CD14-positive monocyte (primary cell): Measurements from ENCODE around the gene ARHGEF33. TPM values are rescaled to one million over a fixed set of nuclear protein-coding genes. Genes with fewer than 3 reads are reported as not detected.

Experiments
- DNase-seq, 3 donors: peaks; one replicate each; pipeline ENCODE4 v3.0.0-alpha.2; 2011 to 2022
- H2AFZ ChIP-seq: 2 replicates; pipeline ENCODE4 v1.6.0; 2012; ENCODE audit warnings: mild to moderate bottlenecking, low read depth, low read length, inconsistent platforms; ENCODE audit not compliant: insufficient read depth, poor library complexity, severe bottlenecking
- H3K27ac ChIP-seq, 2 donors: 1 replicate in 1 of 2; 2 replicates in 1 of 2; pipeline ENCODE4 v1.5.1; 2012 to 2013; ENCODE audit warnings: low read length in 2 of 2, control low read depth in 1 of 2, inconsistent platforms in 1 of 2, low read depth in 1 of 2, mild to moderate bottlenecking in 1 of 2
- H3K27me3 ChIP-seq, 2 donors: one replicate each; pipeline versions ENCODE4 v1.6.0 to v1.6.1; 2011 to 2013; ENCODE audit warnings: low read length in 2 of 2; ENCODE audit not compliant: control insufficient read depth in 2 of 2, insufficient read depth in 2 of 2
- H3K36me3 ChIP-seq, 2 donors: replicated peaks in 1 of 2; 1 replicate in 1 of 2; 2 replicates in 1 of 2; pipeline versions ENCODE4 v1.5.1 to v1.6.1; 2012 to 2013; ENCODE audit warnings: low read length in 2 of 2, control low read depth in 1 of 2, inconsistent platforms in 1 of 2, mild to moderate bottlenecking in 1 of 2; ENCODE audit not compliant: insufficient read depth in 2 of 2, control insufficient read depth in 1 of 2
- H3K4me1 ChIP-seq, 2 donors: 1 replicate in 1 of 2; 2 replicates in 1 of 2; pipeline versions ENCODE4 v1.5.1 to v1.6.1; 2012 to 2013; ENCODE audit warnings: low read length in 2 of 2, control low read depth in 1 of 2, inconsistent platforms in 1 of 2, mild to moderate bottlenecking in 1 of 2, moderate library complexity in 1 of 2; ENCODE audit not compliant: insufficient read depth in 2 of 2, control insufficient read depth in 1 of 2
- H3K4me2 ChIP-seq: replicated peaks from 2 replicates; pipeline ENCODE3; 2012; ENCODE audit warnings: low read length, moderate library complexity, mild to moderate bottlenecking; ENCODE audit not compliant: poor library complexity, severe bottlenecking; ENCODE audit errors: extremely low read depth
- H3K4me3 ChIP-seq, 3 experiments: fragments of 200-600 bp in 1 of 3; sonication (generic) in 1 of 3; replicated peaks in 1 of 3; 1 replicate in 2 of 3; 2 replicates in 1 of 3; pipeline ENCODE4 v1.5.1; 2011 to 2013; ENCODE audit warnings: low read length in 3 of 3, mild to moderate bottlenecking in 3 of 3, control low read depth in 2 of 3, low read depth in 2 of 3, inconsistent platforms in 1 of 3, moderate library complexity in 1 of 3
- H3K79me2 ChIP-seq: 2 replicates; pipeline ENCODE4 v1.6.0; 2012; ENCODE audit warnings: mild to moderate bottlenecking, control low read depth, inconsistent platforms, low read length, moderate library complexity; ENCODE audit not compliant: insufficient read depth
- H3K9ac ChIP-seq: 2 replicates; pipeline ENCODE4 v1.6.0; 2017; ENCODE audit warnings: low read length, mild to moderate bottlenecking; ENCODE audit not compliant: insufficient read depth, poor library complexity, severe bottlenecking
- H3K9me3 ChIP-seq, 2 donors: replicated peaks in 1 of 2; 1 replicate in 1 of 2; 2 replicates in 1 of 2; pipeline versions ENCODE4 v1.5.1 to v1.6.1; 2012 to 2013; ENCODE audit warnings: low read length in 2 of 2, control low read depth in 1 of 2; ENCODE audit not compliant: control insufficient read depth in 1 of 2, insufficient read depth in 1 of 2
- H4K20me1 ChIP-seq: 2 replicates; pipeline ENCODE4 v1.6.0; 2012; ENCODE audit warnings: mild to moderate bottlenecking, low read length, control low read depth, moderate library complexity; ENCODE audit not compliant: insufficient read depth
- H3K27ac Mint-ChIP-seq, 7 donors: one replicate each; pipeline ENCODE4 v1.8.0; 2020; ENCODE audit warnings: mild to moderate bottlenecking in 7 of 7, mixed read lengths in 7 of 7, moderate library complexity in 6 of 7, inconsistent platforms in 2 of 7
- H3K27me3 Mint-ChIP-seq, 3 donors: one replicate each; pipeline ENCODE4 v1.8.0; 2021 to 2022; ENCODE audit warnings: low read depth in 3 of 3, mild to moderate bottlenecking in 3 of 3, mixed read lengths in 3 of 3, moderate library complexity in 3 of 3, inconsistent platforms in 1 of 3
- H3K36me3 Mint-ChIP-seq, 2 donors: one replicate each; pipeline ENCODE4 v1.8.0; 2020; ENCODE audit warnings: mixed read lengths in 2 of 2, inconsistent platforms in 1 of 2, mild to moderate bottlenecking in 1 of 2
- H3K4me1 Mint-ChIP-seq: one replicate; pipeline ENCODE4 v1.8.0; 2020; ENCODE audit warnings: mild to moderate bottlenecking, mixed read lengths
- H3K4me3 Mint-ChIP-seq, 2 donors: one replicate each; pipeline ENCODE4 v1.8.0; 2020; ENCODE audit warnings: mild to moderate bottlenecking in 2 of 2, mixed read lengths in 2 of 2, moderate library complexity in 1 of 2
- H3K9me3 Mint-ChIP-seq, 7 donors: one replicate each; pipeline ENCODE4 v1.8.0; 2020 to 2022; ENCODE audit warnings: mixed read lengths in 7 of 7, mild to moderate bottlenecking in 6 of 7, moderate library complexity in 6 of 7, inconsistent platforms in 2 of 7
- WGBS: methylation state at CpG from one replicate; pipeline ENCODE4 v1.1.5; 2013; ENCODE audit warnings: missing lambda C conversion rate; ENCODE audit not compliant: insufficient coverage; 5-methylcytosine and 5-hydroxymethylcytosine counted together
- intact Hi-C, 2 donors: fragments of 100-400 bp; cut with micrococcal nuclease; formaldehyde crosslinking; loops; one replicate each; pipeline versions ENCODE4 v1.15.0 to v1.15.1; 2023
- polyA plus RNA-seq, 3 donors: library from polyadenylated mRNA; depleted of rRNA in 1 of 3; unstranded in 2 of 3; stranded (reverse) in 1 of 3; fragments of 300-500 nt in 2 of 3; fragments of >200 nt in 1 of 3; fragmentation: Illumina TruSeq in 2 of 3; gene quantifications; 1 replicate in 2 of 3; 2 replicates in 1 of 3; pipeline ENCODE4 v1.2.3, GENCODE V29; 2012 to 2021
- TF ChIP-seq, protein P1 (sequence below): fragments of 200-600 bp; IDR thresholded peaks from one replicate; pipeline ENCODE4 v1.8.0; 2022; ENCODE audit warnings: antibody characterized with exemption, mild to moderate bottlenecking

ARHGEF33 gene
- polyA plus RNA-seq, 3 donors, result 0.33 TPM; not detected in 2

DNA sequence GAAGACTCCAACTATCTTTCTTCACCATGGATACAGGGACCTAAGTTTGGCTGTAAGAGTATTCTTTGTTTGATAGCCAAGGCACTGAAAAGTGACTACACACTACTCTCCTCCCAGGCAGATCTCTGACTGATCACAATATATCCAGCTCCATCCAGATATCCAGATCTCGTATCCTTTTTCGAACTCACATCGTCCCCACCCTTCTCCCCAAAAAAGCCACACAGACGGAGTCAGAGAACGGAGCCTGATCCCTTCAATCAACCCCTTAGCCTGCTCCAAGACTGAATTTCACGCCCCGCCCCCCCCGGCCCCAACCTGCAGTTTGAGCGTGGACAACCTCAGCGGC, 14.5 kb upstream of the ARHGEF33 start:
- peaks cover 31% of the 10 kb centered on the region for H3K4me1 Mint-ChIP-seq
- H3K9ac ChIP-seq, result peak overlapping the region; percentile 70
- peak overlapping the region in 1 of 2 donors; percentile 78 for H3K27ac ChIP-seq
- H3K9me3 ChIP-seq, result peaks cover 11 to 12% of the 10 kb centered on the region in 2 donors
- no peaks in the 10 kb centered on the region for H3K27me3 Mint-ChIP-seq
- no peak for DNase-seq
- WGBS, result 1% methylated on average over 10 of the region's 10 CpGs
- H3K4me2 ChIP-seq, result peak overlapping the region; percentile 91
- peaks cover 13% of the 10 kb centered on the region in 2 donors for H3K36me3 Mint-ChIP-seq
- H3K4me1 ChIP-seq, result peaks cover 15 to 17% of the 10 kb centered on the region in 2 donors
- no peaks in the 10 kb centered on the region for H3K27me3 ChIP-seq
- peaks cover 47% of the 10 kb centered on the region for H3K79me2 ChIP-seq
- TF ChIP-seq, protein P1, sequence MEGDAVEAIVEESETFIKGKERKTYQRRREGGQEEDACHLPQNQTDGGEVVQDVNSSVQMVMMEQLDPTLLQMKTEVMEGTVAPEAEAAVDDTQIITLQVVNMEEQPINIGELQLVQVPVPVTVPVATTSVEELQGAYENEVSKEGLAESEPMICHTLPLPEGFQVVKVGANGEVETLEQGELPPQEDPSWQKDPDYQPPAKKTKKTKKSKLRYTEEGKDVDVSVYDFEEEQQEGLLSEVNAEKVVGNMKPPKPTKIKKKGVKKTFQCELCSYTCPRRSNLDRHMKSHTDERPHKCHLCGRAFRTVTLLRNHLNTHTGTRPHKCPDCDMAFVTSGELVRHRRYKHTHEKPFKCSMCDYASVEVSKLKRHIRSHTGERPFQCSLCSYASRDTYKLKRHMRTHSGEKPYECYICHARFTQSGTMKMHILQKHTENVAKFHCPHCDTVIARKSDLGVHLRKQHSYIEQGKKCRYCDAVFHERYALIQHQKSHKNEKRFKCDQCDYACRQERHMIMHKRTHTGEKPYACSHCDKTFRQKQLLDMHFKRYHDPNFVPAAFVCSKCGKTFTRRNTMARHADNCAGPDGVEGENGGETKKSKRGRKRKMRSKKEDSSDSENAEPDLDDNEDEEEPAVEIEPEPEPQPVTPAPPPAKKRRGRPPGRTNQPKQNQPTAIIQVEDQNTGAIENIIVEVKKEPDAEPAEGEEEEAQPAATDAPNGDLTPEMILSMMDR, result no peak
- H4K20me1 ChIP-seq, result no peaks in the 10 kb centered on the region
- H3K36me3 ChIP-seq, result peaks cover 0 to 4% of the 10 kb centered on the region in 2 donors
- H3K27ac Mint-ChIP-seq, result peak overlapping the region; percentile 77 to 96 (median 94)
- H2AFZ ChIP-seq, result peak overlapping the region; percentile 99
- H3K9me3 Mint-ChIP-seq, result peaks cover 16 to 25% (median 21%) of the 10 kb centered on the region in 7 donors
- intact Hi-C loops, result loop anchor here in 1 of 2 donors (5.0 kb wide), 2 partner anchors 43 to 98 kb away; partner anchors contain the start of gene GEMIN6
- H3K4me3 Mint-ChIP-seq, result peak overlapping the region; percentile 96
- peak overlapping the region; percentile 55 to 94 (median 77) for H3K4me3 ChIP-seq

DNA sequence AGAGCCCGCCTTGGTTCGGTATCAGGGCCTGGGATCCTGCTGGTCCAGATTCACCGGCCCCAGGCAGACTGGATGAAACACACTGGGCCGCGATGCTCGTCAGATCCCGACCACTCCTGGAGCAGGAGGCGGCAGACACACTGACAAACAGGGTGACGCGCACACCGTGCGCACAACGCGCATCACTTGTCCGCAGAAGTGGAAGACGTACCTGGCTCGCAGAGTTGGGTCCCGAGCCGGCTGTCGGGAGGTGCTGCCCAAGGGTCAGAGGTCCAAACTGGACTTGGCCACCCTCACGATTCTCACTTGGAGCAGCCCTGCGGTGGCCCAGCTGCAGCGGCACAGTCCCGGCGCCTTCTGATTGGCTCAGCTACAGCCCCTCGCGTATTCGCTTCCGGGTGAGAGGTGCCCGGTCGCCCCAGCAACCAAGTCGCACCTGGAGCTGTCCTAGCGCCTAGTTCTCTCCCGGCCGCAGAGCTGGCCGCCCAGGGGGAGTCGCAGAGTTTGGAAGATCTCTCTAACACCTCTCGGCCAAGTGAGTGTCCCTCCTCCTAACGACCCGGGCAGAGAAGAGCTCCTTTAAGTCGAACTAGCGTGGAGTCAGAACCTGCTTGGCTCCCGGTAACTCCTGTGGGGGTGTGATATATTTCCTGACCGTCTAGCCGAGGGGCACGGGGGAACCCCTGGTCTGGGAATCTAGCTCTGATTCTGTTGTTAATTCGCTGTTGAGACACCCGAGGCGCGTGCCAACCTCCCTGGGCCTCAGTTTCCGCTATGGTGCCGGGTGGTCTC, 13.9 kb upstream of the ARHGEF33 start, which contains the start of the genes DHX57 and MORN2:
Gene DHX57 (minus strand): TSS at position 359 of the 792 bp plus-strand sequence. CDS start 7,529 bp downstream, outside the sequence.
Gene MORN2 (plus strand): TSS at position 401 of the 792 bp plus-strand sequence.
- no peaks in the 10 kb centered on the region for H3K27me3 Mint-ChIP-seq
- peak within 1 kb of the TSS; percentile 99 for H2AFZ ChIP-seq
- H3K9ac ChIP-seq, result peak within 1 kb of the TSS; percentile 70
- peak within 1 kb of the TSS; percentile 55 to 94 (median 77) for H3K4me3 ChIP-seq
- H3K79me2 ChIP-seq, result peaks cover 42% of the 10 kb centered on the region
- H3K4me1 Mint-ChIP-seq, result peaks cover 31% of the 10 kb centered on the region
- no peaks in the 10 kb centered on the region for H4K20me1 ChIP-seq
- H3K36me3 Mint-ChIP-seq, result peaks cover 12 to 13% of the 10 kb centered on the region in 2 donors
- WGBS, result 2% methylated on average over 42 of the region's 52 CpGs
- no peaks in the 10 kb centered on the region for H3K27me3 ChIP-seq
- H3K4me3 Mint-ChIP-seq, result peak within 1 kb of the TSS; percentile 96
- H3K4me1 ChIP-seq, result peaks cover 15 to 17% of the 10 kb centered on the region in 2 donors
- peak within 1 kb of the TSS; percentile 6 to 78 for H3K27ac ChIP-seq
- peaks cover 14 to 20% (median 19%) of the 10 kb centered on the region in 7 donors for H3K9me3 Mint-ChIP-seq
- peak within 1 kb of the TSS; percentile 77 to 96 (median 94) for H3K27ac Mint-ChIP-seq
- DNase-seq, result peak; percentile 69 to 78 (median 74)
- peaks cover 7 to 11% of the 10 kb centered on the region in 2 donors for H3K9me3 ChIP-seq
- peak within 1 kb of the TSS; percentile 91 for H3K4me2 ChIP-seq
- peaks cover 0 to 4% of the 10 kb centered on the region in 2 donors for H3K36me3 ChIP-seq
- TF ChIP-seq, protein P1, result no peak
- intact Hi-C loops, result loop anchor here in 1 of 2 donors (5.0 kb wide), 2 partner anchors 43 to 98 kb away; partner anchors contain the start of gene GEMIN6
